Endothelial cell of umbilical vein (primary cell): ENCODE measurements around the gene SAPCD2.

Experiments used
- POLR2A ChIP-seq: IDR thresholded peaks from 2 replicates; pipeline ENCODE4 v1.6.1; 2012; ENCODE audit warnings: low read depth, mild to moderate bottlenecking, control low read depth, low read length
- TF ChIP-seq, protein P1 (sequence below), 2 donors: IDR thresholded peaks; 1 replicate in 1 of 2; 2 replicates in 1 of 2; pipeline ENCODE4 v1.5.1; 2011; ENCODE audit warnings: low read length in 2 of 2, mild to moderate bottlenecking in 2 of 2, moderate library complexity in 2 of 2, control low read depth in 1 of 2, inconsistent platforms in 1 of 2, low read depth in 1 of 2; ENCODE audit not compliant: insufficient read depth in 1 of 2; ENCODE audit errors: extremely low read depth in 1 of 2
- TF ChIP-seq, protein P2 (sequence below): IDR thresholded peaks from 2 replicates; pipeline ENCODE4 v1.6.1; 2011; ENCODE audit not compliant: insufficient read depth, insufficient read length

DNA sequence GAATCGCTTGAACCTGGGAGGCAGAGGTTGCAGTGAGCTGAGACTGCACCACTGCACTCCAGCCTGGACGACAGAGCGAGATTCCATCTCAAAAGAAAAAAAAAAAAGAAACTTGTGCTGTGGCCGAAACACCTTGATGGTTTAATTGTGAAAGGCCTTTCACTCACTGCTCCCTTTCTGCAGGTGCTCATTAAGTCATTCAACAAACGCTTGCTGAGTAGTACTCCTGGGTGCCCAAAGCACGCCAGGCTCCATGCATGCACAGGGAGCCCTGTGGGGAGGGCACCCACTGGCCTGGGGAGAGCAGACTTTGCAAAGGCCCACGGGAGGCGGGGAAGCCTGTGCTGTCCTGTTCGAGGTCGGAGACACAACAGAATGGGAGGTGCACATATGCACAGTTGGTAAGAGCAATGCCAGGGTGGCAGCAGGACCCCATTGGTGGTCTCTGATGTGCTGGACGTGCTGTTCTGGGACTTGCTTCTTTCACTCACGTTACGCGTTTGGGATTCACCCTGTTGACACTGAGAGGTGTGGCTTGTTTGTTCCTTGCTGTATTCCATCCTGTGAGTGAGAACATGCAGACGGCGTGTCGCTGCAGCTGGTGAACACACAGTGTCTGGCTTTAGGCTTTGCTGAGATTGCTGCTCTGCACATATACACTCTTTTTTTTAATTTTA lies 13.5 kb downstream of the SAPCD2 start:
- no peak for TF ChIP-seq POLR2A
- TF ChIP-seq, protein P1, sequence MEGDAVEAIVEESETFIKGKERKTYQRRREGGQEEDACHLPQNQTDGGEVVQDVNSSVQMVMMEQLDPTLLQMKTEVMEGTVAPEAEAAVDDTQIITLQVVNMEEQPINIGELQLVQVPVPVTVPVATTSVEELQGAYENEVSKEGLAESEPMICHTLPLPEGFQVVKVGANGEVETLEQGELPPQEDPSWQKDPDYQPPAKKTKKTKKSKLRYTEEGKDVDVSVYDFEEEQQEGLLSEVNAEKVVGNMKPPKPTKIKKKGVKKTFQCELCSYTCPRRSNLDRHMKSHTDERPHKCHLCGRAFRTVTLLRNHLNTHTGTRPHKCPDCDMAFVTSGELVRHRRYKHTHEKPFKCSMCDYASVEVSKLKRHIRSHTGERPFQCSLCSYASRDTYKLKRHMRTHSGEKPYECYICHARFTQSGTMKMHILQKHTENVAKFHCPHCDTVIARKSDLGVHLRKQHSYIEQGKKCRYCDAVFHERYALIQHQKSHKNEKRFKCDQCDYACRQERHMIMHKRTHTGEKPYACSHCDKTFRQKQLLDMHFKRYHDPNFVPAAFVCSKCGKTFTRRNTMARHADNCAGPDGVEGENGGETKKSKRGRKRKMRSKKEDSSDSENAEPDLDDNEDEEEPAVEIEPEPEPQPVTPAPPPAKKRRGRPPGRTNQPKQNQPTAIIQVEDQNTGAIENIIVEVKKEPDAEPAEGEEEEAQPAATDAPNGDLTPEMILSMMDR (IDR thresholded peaks at IDR 0.05; ENCODE audit: extremely low read depth in 1 of 2, insufficient read depth in 1 of 2, low read depth in 1 of 2, low read length in 2 of 2): no peak
- TF ChIP-seq, protein P2, sequence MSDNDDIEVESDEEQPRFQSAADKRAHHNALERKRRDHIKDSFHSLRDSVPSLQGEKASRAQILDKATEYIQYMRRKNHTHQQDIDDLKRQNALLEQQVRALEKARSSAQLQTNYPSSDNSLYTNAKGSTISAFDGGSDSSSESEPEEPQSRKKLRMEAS: no peak
